ENCODE results near the gene ZNF618.

Gene ZNF618

GRCh38 chr9:113973963-113974413 lies 97.9 kb downstream of the ZNF618 start:
- no peak for DNase-seq (ENCODE audit: low spot score)
- TF ChIP-seq CTCF (IDR thresholded peaks at IDR 0.05; ENCODE audit: extremely low read depth, missing control alignments) = no peak

GRCh38 chr9:113976915-113977314 lies 100.8 kb downstream of the ZNF618 start:
- DNase-seq (ENCODE audit: low spot score) = no peak
- no peak for TF ChIP-seq CTCF (IDR thresholded peaks at IDR 0.05; ENCODE audit: extremely low read depth, missing control alignments)

- TF ChIP-seq CTCF (IDR thresholded peaks at IDR 0.05; ENCODE audit: extremely low read depth, missing control alignments) = no peak
- DNase-seq (ENCODE audit: low spot score) = no peak
Measured at GRCh38 chr9:113978725-113979342, 102.7 kb downstream of the ZNF618 start.

GRCh38 chr9:113979343-113980127 lies 103.4 kb downstream of the ZNF618 start:
- no peak for DNase-seq (ENCODE audit: low spot score)
- TF ChIP-seq CTCF (IDR thresholded peaks at IDR 0.05; ENCODE audit: extremely low read depth, missing control alignments) = no peak

- DNase-seq (ENCODE audit: low spot score) = no peak
- TF ChIP-seq CTCF (IDR thresholded peaks at IDR 0.05; ENCODE audit: extremely low read depth, missing control alignments) = no peak
Measured at GRCh38 chr9:113984639-113985380, 108.7 kb downstream of the ZNF618 start.

GRCh38 chr9:113985968-113986585 lies 110.0 kb downstream of the ZNF618 start:
- DNase-seq (ENCODE audit: low spot score) = no peak
- no peak for TF ChIP-seq CTCF (IDR thresholded peaks at IDR 0.05; ENCODE audit: extremely low read depth, missing control alignments)

All from GM20000 (cell line).